ENCODE measurements around the gene ESRRA. TPM values are rescaled to one million over a fixed set of nuclear protein-coding genes. Genes with fewer than 3 reads are reported as not detected.

Gene ESRRA
- total and polyA plus RNA-seq, 4 donors, result 8.3 to 28.0 (median 21.5) TPM

GRCh38 chr11:64340671-64341335, 35.5 kb downstream of the ESRRA start:
- Histone ChIP-seq H3K9me3 (ENCODE audit: control insufficient read depth, insufficient read depth, low read length) (no peaks in the 10 kb centered on the region), H3K36me3 (ENCODE audit: control insufficient read depth, insufficient read depth, low read length) (peaks cover 11% of the 10 kb centered on the region), H3K27me3 (ENCODE audit: control insufficient read depth, insufficient read depth, low read length) (peaks cover 21% of the 10 kb centered on the region), H3K27ac (ENCODE audit: low read depth, low read length) (no peak overlapping the region), H3K4me3 (ENCODE audit: low read depth, low read length) (no peak overlapping the region), H3K4me1 (ENCODE audit: control insufficient read depth, insufficient read depth, low read length) (peaks cover 30% of the 10 kb centered on the region)
- WGBS (ENCODE audit: insufficient coverage), result 13% methylated on average over 30 of the region's 33 CpGs
- DNase-seq (ENCODE audit: low read depth in 4 of 6, low spot score in 6 of 6), result no peak

DNA sequence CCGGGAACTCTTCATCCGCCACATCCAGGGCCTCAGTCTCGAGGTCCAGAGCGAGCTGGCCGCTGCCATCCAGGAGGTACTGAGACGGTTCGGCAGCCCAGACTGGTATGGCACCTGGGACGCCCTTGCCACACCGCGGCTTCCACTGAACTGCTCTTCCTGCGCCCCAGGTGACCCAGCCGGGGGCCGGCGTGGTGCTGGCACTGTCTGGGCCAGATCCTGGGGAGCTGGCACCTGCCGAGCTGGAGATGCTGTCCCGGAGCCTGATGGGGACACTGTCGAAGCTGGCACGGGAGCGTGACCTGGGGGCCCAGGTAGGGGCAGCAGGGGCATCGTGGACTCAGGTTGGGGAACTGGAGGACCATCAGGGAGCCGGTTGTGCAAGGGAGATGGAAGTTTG, 36.1 kb downstream of the ESRRA start:
- H3K9me3 ChIP-seq (ENCODE audit: control insufficient read depth, insufficient read depth, low read length), result no peaks in the 10 kb centered on the region
- no peak overlapping the region for H3K27ac ChIP-seq (ENCODE audit: low read depth, low read length)
- H3K27me3 ChIP-seq (ENCODE audit: control insufficient read depth, insufficient read depth, low read length), result peaks cover 21% of the 10 kb centered on the region
- peaks cover 30% of the 10 kb centered on the region for H3K4me1 ChIP-seq (ENCODE audit: control insufficient read depth, insufficient read depth, low read length)
- 79% methylated on average over 21 of the region's 21 CpGs for WGBS (ENCODE audit: insufficient coverage)
- no peak overlapping the region for H3K4me3 ChIP-seq (ENCODE audit: low read depth, low read length)
- DNase-seq (ENCODE audit: low read depth in 4 of 6, low spot score in 6 of 6), result no peak
- H3K36me3 ChIP-seq (ENCODE audit: control insufficient read depth, insufficient read depth, low read length), result peaks cover 11% of the 10 kb centered on the region

- peaks cover 21% of the 10 kb centered on the region for H3K27me3 ChIP-seq (ENCODE audit: control insufficient read depth, insufficient read depth, low read length)
- H3K36me3 ChIP-seq (ENCODE audit: control insufficient read depth, insufficient read depth, low read length), result peaks cover 11% of the 10 kb centered on the region
- H3K4me3 ChIP-seq (ENCODE audit: low read depth, low read length), result peak overlapping the region; percentile 33
- 15% methylated on average over 53 of the region's 55 CpGs for WGBS (ENCODE audit: insufficient coverage)
- no peaks in the 10 kb centered on the region for H3K9me3 ChIP-seq (ENCODE audit: control insufficient read depth, insufficient read depth, low read length)
- peak in 2 of 6 donors; percentile 68 to 81 for DNase-seq (ENCODE audit: low read depth in 4 of 6, low spot score in 6 of 6)
- peaks cover 30% of the 10 kb centered on the region for H3K4me1 ChIP-seq (ENCODE audit: control insufficient read depth, insufficient read depth, low read length)
- peak overlapping the region; percentile 57 for H3K27ac ChIP-seq (ENCODE audit: low read depth, low read length)
Observed at GRCh38 chr11:64341851-64342791, 36.8 kb downstream of the ESRRA start.

GRCh38 chr11:64342869-64343745, 37.8 kb downstream of the ESRRA start:
- no peaks in the 10 kb centered on the region for H3K9me3 ChIP-seq (ENCODE audit: control insufficient read depth, insufficient read depth, low read length)
- WGBS (ENCODE audit: insufficient coverage), result 56% methylated on average over 18 of the region's 29 CpGs
- no peak overlapping the region for H3K27ac ChIP-seq (ENCODE audit: low read depth, low read length)
- peaks cover 21% of the 10 kb centered on the region for H3K27me3 ChIP-seq (ENCODE audit: control insufficient read depth, insufficient read depth, low read length)
- peaks cover 11% of the 10 kb centered on the region for H3K36me3 ChIP-seq (ENCODE audit: control insufficient read depth, insufficient read depth, low read length)
- no peak overlapping the region for H3K4me3 ChIP-seq (ENCODE audit: low read depth, low read length)
- DNase-seq (ENCODE audit: low read depth in 4 of 6, low spot score in 6 of 6), result no peak
- H3K4me1 ChIP-seq (ENCODE audit: control insufficient read depth, insufficient read depth, low read length), result peaks cover 32% of the 10 kb centered on the region

DNA sequence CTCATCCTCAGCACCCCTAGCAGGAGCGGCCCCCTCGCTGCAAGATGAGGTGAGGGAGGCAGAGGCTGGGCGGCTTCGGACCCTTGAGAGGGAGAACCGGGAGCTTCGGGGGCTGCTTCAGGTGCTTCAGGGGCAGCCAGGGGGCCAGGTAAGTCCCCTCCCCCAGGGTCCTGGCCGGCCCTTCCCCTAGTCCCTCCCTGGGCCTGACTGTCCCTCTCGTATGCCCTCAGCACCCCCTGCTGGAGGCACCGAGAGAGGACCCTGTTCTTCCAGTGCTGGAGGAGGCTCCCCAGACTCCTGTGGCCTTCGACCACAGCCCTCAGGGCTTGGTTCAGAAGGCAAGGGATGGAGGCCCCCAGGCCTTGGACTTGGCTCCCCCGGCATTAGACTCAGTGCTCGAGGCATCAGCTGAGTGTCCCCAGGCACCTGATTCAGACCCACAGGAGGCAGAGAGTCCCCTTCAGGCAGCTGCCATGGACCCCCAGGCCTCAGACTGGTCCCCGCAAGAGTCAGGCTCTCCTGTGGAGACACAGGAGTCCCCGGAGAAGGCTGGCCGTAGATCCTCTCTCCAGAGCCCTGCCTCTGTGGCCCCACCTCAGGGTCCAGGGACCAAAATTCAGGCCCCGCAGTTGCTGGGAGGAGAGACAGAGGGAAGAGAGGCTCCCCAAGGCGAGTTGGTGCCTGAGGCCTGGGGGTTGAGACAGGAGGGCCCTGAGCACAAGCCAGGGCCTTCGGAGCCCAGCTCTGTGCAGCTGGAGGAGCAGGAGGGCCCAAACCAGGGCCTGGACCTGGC, 38.6 kb downstream of the ESRRA start:
- Histone ChIP-seq H3K36me3 (ENCODE audit: control insufficient read depth, insufficient read depth, low read length) (peaks cover 11% of the 10 kb centered on the region), H3K4me1 (ENCODE audit: control insufficient read depth, insufficient read depth, low read length) (peaks cover 37% of the 10 kb centered on the region), H3K27me3 (ENCODE audit: control insufficient read depth, insufficient read depth, low read length) (peaks cover 21% of the 10 kb centered on the region), H3K9me3 (ENCODE audit: control insufficient read depth, insufficient read depth, low read length) (no peaks in the 10 kb centered on the region), H3K27ac (ENCODE audit: low read depth, low read length) (no peak overlapping the region), H3K4me3 (ENCODE audit: low read depth, low read length) (no peak overlapping the region)
- no peak for DNase-seq (ENCODE audit: low read depth in 4 of 6, low spot score in 6 of 6)
- WGBS (ENCODE audit: insufficient coverage), result 83% methylated on average over 17 of the region's 18 CpGs

DNA sequence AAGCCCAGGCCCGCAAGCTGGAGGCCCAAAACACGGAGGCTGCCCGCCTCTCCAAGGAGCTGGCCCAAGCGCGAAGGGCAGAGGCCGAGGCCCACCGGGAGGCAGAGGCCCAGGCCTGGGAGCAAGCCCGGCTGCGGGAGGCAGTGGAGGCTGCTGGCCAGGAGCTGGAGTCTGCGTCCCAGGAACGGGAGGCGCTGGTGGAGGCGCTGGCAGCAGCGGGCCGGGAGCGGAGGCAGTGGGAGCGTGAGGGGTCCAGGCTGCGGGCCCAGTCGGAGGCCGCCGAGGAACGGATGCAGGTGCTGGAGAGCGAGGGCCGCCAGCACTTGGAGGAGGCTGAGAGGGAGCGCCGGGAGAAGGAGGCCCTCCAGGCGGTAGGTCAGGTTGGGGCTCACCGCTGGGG, 39.5 kb downstream of the ESRRA start:
- WGBS (ENCODE audit: insufficient coverage), result 93% methylated on average over 28 of the region's 28 CpGs
- no peak overlapping the region for H3K4me3 ChIP-seq (ENCODE audit: low read depth, low read length)
- peaks cover 37% of the 10 kb centered on the region for H3K4me1 ChIP-seq (ENCODE audit: control insufficient read depth, insufficient read depth, low read length)
- no peak overlapping the region for H3K27ac ChIP-seq (ENCODE audit: low read depth, low read length)
- no peaks in the 10 kb centered on the region for H3K9me3 ChIP-seq (ENCODE audit: control insufficient read depth, insufficient read depth, low read length)
- H3K27me3 ChIP-seq (ENCODE audit: control insufficient read depth, insufficient read depth, low read length), result peaks cover 21% of the 10 kb centered on the region
- DNase-seq (ENCODE audit: low read depth in 4 of 6, low spot score in 6 of 6), result no peak
- H3K36me3 ChIP-seq (ENCODE audit: control insufficient read depth, insufficient read depth, low read length), result peaks cover 11% of the 10 kb centered on the region

DNA sequence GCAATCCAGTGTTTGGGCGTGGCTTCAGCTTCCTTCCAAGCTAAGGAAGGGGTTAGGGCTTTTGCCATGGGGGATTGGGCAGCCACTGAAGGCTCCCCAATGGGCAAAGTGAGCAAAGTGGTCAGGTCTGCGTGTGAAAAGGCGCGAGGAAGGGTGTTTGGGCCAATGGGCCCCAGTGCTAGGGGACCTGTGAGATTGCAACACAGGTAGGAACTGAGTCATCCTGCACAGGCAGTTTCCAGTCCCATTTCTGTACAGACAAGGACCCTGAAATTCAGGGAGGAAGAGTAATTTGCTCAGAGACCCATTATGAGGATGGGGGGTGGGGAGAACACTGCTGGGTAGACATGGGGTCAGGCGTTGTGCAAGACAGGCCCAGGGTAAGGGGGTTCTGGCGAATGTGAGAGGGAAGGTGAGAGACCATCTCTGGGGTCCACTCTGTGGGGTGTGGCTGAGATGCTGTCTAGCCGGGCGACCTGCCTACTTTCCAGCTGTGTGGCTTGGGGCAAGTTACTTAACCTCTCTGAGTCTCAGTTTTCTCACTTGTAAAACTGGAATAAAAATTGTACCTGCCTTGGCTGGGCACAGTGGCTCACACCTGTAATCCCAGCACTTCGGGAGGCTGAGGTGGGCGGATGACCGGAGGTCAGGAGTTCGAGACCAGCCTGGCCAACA, 42.0 kb downstream of the ESRRA start:
- Histone ChIP-seq H3K27ac (ENCODE audit: low read depth, low read length) (no peak overlapping the region), H3K4me1 (ENCODE audit: control insufficient read depth, insufficient read depth, low read length) (peaks cover 24% of the 10 kb centered on the region), H3K4me3 (ENCODE audit: low read depth, low read length) (no peak overlapping the region), H3K27me3 (ENCODE audit: control insufficient read depth, insufficient read depth, low read length) (peaks cover 5% of the 10 kb centered on the region), H3K36me3 (ENCODE audit: control insufficient read depth, insufficient read depth, low read length) (peaks cover 17% of the 10 kb centered on the region), H3K9me3 (ENCODE audit: control insufficient read depth, insufficient read depth, low read length) (no peaks in the 10 kb centered on the region)
- DNase-seq (ENCODE audit: low read depth in 4 of 6, low spot score in 6 of 6), result no peak
- WGBS (ENCODE audit: insufficient coverage), result 80% methylated on average over 12 of the region's 12 CpGs

DNA sequence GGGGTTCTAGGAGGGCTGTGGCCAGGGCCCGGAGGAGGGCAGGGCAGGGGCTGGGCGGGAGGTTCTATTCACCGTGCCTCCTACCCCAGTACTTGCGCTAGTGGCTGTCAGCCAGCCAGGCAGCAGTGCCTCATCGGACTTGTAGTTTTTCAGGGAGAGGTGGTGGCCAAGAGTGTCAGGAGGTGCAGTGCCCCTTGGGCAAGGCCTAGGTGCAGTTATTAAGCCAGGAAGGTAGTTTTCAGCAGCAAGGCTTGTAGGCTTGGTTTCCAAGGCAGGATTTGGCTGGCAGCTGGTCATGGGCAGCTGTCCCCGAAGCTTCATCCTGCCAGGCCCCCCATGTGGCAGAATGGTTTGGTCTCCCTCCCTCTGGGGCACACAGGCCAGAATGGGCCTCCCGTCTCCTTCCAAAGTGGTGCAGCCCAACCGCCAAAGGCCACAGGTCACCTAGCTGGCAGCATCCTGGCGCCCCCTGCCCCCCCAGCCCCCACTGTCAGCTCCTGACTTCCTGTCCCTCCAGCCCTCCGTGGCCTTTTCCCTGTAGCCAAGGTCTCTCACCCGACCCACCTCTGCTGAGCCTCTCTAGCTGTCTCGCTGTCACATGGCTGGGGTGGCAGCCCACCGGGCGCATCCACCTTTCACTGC, 43.2 kb downstream of the ESRRA start:
- H3K4me1 ChIP-seq (ENCODE audit: control insufficient read depth, insufficient read depth, low read length), result peaks cover 21% of the 10 kb centered on the region
- peak in 1 of 6 donors; percentile 44 for DNase-seq (ENCODE audit: low read depth in 4 of 6, low spot score in 6 of 6)
- H3K27ac ChIP-seq (ENCODE audit: low read depth, low read length), result no peak overlapping the region
- no peak overlapping the region for H3K4me3 ChIP-seq (ENCODE audit: low read depth, low read length)
- no peaks in the 10 kb centered on the region for H3K9me3 ChIP-seq (ENCODE audit: control insufficient read depth, insufficient read depth, low read length)
- H3K27me3 ChIP-seq (ENCODE audit: control insufficient read depth, insufficient read depth, low read length), result peaks cover under 1% of the 10 kb centered on the region
- 52% methylated on average over 12 of the region's 14 CpGs for WGBS (ENCODE audit: insufficient coverage)
- H3K36me3 ChIP-seq (ENCODE audit: control insufficient read depth, insufficient read depth, low read length), result peaks cover 17% of the 10 kb centered on the region

Measured in spinal cord (tissue), 10 donors.